OCI-LY1 (cell line): ENCODE measurements around the gene LRRC72.

Experiments
- CTCF ChIP-seq: fragments of 200-600 bp; sonication (generic), shearing (Covaris generic); IDR thresholded peaks from 2 replicates; pipeline ENCODE4 v1.5.1; 2017; ENCODE audit warnings: mild to moderate bottlenecking, antibody characterized with exemption, low read length, moderate library complexity, mixed read lengths
- EZH2 ChIP-seq: fragments of 200-600 bp; sonication (generic), shearing (Covaris generic); IDR thresholded peaks from 2 replicates; pipeline ENCODE4 v1.8.0; 2017; ENCODE audit warnings: borderline replicate concordance, mixed run types, mild to moderate bottlenecking, antibody characterized with exemption, low read length, moderate library complexity, mixed read lengths

GRCh38 chr7:16616122-16616521 lies 89.5 kb downstream of the LRRC72 start:
- TF ChIP-seq CTCF (no peak), EZH2 (no peak)
